ENCODE results near the gene MOB2.

MOB2 gene

DNA sequence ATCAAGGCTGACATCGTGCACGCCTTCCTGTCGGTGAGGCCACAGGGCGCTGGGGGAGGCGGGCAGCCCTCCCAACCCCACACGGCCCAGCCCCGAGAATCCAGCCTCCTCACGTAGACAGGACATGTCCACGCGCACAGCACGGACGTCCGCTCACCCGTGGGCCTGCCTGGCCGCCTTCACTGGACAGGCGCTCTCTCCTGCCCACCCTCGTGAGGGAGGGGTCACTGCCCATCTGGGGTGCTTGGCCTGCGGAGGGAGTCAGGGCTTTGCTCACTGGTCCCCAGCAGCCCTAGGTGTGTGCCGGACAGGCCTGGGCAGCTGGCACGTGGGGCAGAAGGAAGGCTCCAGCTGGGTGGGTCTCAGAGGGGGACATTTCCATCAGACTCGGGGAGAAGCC, 32.0 kb downstream of the MOB2 start:
- no peak for DNase-seq

DNA sequence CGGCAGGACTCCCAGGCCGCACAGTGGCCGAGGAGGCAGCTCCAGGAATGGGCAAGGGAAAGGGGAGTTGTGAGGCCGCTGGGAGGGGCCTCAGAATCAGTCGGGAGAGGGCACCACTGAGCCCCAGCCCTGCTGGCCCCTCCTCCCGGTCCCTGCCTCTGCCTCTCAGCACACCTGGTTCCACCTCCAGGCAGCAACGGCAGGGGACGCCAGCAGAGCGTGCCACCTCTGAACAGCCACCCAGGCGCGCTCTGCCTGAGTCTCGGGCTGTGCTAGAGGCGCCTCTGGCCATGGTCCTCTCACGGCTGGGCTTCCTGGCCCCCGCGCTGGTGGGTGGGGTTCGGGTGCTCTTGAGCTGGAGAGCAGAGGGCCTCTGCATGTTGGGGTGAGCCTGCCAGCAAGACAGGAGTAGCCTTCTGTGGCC, 33.0 kb downstream of the MOB2 start:
- DNase-seq = no peak

- DNase-seq = no peak
These were observed 33.8 kb downstream of the MOB2 start for GRCh38 chr11:1452744-1453143.

DNA sequence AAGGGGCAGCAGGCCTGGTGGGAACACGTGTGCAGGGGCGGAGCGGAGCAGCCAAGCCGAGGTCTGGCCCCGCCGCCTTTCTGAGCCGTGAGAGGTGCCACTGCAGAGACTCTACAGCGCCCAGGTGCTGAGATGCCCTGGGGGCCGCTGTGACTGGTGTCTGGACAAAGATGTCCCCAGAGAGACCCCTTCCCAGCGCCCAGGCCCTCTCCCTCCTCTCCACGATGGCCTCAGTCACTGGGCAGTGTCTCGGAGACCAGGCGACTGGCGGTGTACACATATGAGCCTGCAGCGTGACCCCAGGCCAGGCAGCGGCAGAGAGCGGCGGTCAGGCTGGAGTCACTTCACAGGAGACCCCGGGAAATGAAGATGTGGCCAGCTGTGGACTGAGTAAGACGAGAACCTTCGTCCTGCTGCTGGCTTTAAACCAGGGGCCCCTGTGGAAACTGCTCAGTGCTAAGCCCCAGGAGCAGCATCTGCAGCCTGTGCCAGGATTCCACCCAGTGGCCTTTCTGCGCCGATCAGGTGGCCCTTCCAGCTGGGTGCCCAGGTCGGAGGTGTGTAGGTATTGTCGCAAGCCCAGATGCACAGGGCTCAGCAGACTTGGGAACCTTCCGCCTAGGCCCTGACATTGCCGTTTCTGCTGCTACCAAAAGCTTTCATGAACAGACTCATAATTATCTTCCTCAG, 34.7 kb downstream of the MOB2 start:
- DNase-seq = no peak

GRCh38 chr11:1450949-1451710, 35.4 kb downstream of the MOB2 start:
- DNase-seq = no peak

DNA sequence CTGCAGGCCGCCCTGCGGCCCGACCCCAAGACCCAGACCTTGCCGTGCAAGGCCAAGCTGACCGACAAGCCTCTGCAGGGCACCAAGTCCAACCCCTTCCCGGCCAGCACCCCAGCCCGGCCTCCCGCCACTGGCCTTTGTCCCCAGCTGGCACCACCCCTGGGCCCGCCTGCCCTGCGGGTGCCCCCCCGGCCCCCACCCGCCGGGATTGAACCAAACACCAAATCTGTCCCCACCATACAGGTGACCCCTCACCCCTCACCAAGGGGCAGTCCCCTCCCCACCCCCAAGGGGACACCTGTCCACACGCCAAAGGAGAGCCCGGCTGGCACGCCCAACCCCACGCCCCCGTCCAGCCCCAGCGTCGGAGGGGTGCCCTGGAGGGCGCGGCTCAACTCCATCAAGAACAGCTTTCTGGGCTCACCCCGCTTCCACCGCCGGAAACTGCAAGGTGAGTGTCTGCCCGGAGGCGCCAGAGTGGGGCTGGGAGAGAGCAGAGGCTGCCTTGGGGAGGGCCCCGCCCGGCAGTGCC, 36.2 kb downstream of the MOB2 start:
- no peak for DNase-seq

- DNase-seq = no peak
These were observed 36.9 kb downstream of the MOB2 start for GRCh38 chr11:1449490-1450243.

DNA sequence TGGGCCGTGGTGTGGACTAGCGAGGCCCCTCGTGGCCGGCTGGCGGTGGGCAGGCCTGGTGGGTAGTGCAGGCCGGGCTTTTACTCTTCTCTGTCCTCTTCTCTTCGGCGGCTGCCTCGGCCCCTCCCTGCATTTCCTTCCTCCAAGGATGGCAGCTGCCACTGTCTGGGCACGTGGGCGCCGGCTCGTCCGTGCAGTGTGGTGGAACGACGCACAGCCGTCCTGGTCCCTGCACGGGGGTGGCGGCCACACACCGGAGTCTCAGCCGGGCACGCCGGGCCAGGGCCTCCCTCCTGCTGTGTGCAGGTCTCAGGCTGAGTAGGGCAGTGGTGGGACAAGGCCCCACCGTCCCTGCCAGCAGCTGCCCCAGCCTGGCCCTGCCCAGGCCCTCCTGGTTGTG, 37.7 kb downstream of the MOB2 start:
- DNase-seq = no peak

DNA sequence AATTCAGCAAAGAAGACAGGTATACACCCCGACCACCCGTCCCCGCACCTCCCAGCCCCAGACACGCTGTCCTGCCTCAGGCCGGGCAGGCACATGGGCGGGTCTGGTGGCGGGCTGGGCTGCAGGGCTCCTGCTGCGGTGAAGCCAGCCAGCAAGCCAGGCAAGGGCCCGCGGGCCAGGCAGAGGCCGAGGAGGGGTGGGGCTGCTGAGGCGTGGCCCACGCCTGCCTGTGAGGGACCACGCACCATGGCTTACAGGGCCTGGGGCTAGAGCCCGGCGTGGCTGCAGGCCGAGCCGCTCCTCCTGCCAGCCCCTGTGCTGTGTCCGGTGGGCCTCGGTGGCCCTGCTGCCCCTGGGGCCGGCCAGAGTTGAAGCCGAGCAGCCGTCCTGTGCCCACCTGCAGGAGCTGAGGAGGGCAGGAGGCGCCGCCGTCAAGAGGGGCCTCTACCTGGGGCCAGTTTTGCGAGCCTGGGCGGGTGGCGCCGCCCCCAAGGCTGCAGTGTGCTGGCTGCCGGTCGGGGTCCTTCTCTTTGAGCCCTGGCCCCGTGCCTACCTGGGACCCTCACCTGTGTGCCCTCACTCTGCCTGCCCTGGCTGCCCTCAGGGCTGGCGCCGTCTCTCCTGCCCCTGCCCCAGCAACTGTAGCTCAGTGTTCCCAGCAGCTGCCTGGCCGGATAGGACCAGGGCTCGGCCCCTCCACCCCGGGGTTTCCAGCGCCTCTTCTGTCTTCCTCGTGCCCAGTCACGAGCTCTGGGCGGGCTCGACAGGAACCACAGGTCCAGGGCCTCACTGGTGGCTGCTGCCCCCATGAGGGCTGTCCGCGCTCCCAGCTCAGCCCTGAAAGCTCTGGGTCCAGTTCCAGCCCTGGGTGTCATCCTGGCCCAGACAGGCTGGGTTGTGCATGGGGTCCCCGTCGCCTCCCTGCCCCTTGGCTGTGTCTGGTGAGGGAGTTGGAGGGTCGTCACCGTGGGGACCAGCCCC, 38.4 kb downstream of the MOB2 start:
- DNase-seq = no peak

DNA sequence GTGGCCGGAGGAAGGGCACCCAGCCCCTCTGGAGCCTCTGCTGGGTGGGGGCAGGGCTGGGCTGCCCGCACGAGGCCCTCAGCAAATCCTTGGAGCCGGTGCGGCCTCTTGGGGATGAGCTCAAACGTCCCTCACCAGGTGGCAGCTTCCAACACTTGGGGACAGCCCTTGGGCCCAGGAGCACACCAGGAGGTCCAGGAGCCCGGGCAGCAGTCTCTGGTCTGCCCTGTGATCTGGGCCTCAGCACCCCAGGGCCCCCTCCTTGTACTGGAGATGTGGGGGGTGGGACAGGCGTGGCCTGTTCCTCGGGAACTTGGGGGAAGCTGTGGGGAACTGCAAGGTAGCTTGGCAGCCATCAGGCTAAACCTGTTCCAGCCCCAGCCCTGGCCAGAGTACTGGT, 40.0 kb downstream of the MOB2 start:
- no peak for DNase-seq

DNA sequence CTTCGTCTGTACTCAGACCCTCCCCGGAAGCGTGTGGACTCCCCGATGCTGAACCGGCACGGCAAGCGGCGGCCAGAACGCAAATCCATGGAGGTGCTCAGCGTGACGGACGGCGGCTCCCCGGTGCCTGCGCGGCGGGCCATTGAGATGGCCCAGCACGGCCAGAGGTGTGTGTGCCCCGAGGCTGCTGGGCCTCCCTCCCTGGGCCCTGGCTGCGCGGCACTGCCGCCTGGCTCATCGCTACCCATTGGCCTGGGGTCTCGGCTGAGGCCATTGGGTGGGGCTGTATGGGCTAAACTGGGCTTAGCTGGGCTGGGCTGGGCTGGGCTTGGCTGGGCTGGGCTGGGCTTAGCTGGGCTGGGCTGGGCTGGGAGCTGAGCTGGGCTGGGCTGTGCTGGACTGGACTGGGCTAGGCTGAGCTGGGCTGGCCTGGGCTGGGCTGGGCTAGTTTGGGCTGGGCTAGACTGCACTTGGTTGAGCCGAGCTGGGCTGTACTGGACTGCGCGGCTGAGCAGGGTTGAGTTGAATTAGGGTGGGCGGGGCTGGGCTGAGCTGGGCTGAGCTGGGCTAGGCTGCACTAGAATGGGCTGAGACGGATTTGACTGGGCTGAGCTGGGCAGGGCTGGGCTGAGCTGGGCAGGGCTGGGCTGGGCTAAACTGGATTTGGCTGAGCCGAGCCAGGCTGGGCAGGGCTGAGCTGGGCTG, 40.7 kb downstream of the MOB2 start:
- no peak for DNase-seq

- no peak for DNase-seq
These were observed 41.7 kb downstream of the MOB2 start for GRCh38 chr11:1444823-1445422.

GRCh38 chr11:1444321-1444720, 42.3 kb downstream of the MOB2 start:
- no peak for DNase-seq

DNA sequence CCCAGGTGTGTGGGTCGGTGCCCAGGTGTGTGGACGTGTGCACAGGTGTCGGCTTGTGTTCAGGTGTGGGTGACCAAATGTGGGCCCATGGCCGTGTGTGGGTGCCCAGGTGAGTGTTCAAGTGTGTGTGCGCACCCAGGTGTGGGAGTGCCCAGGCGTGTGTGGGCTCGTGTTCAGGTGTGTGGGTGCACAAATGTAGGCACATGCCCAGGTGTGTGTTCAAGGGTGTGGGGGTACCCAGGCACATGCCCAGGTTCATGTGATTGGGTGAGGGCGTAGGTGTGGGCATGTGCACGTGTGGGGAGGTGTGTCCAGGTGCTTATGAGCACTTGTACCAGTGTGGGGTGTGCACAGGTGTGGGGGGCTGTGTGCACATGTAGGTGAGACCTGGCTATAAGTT, 42.8 kb downstream of the MOB2 start:
- no peak for DNase-seq

- DNase-seq = no peak
These were observed 43.7 kb downstream of the MOB2 start for GRCh38 chr11:1442807-1443366.

DNA sequence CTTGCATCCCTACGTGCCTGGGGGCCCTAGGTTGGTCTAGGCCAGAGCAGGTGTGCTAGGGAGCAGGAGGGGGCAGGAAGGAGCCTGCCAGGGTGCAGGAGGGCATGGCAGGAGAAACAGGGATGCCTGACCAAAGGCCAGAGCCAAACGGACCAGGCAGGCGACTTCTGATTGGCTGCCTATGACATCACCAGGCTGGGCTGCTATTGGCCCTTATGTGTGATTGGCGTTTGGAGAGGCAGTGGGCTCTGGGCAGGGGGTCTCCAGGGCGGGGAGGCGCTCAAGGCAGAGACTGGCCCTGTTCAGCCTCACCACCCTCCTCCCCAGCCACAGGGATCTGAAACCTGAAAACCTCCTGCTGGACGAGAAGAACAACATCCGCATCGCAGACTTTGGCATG, 44.4 kb downstream of the MOB2 start:
- DNase-seq = no peak

DNA sequence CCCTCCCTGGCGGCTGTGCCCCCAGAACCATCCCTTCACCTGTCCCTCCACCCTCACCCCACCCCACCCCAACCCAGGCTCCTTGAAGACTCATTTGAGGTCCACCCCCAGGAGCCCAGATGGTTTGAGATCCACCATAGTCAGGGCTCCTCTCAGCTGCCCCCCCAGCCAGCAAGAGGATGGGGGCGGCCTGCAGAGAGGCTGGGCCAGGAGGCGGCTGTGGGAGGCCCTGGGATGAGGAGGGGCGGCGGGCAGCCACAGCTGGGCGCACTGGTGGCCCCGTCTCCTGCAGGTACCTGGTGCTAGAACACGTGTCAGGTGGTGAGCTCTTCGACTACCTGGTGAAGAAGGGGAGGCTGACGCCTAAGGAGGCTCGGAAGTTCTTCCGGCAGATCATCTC, 46.1 kb downstream of the MOB2 start:
- DNase-seq = no peak

DNA sequence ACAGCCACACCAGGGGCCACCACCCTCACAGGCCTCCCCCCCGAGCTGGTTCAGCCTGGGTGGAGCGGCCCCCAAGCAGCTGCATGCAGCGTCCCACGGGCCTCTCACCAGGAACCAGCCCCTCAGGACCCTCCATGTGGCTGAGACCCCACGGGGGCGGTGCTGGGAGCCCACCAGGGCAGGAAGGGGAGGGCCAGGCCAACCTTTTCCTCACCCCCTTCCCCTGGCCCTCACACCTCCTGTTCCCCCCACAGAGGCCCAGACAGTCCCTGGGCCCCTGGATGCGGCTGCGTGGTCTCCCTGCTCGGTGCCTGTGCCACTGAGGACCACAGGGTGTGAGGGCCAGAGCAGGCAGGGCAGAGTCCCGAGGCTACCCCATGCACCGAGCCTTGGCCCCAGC, 46.5 kb downstream of the MOB2 start:
- DNase-seq = no peak

DNA sequence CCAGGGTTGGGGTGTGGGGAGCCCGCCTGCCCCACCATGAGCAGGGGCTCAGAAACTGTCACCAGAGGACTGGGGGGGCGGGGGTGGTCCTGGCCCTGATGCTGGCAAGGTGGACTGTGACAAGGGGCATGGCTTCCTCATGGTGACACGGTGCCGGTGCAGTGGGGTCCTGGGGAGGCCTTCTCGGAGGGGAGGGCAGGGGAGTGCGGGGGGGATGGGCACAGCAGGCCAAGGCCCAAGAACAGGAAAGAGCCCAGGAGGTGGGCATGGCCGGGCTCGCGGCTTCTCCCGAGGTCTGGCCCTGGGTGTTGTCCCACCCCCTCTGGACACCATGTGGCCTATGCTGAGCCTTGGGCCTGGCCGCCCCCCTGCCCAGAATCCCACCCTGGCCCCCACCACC, 47.2 kb downstream of the MOB2 start:
- no peak for DNase-seq

- no peak for DNase-seq
These were observed 47.6 kb downstream of the MOB2 start for GRCh38 chr11:1438967-1439330.
